Sigmoid colon (tissue), 3 donors: Measurements from ENCODE around the gene YEATS4.

Experiments used
- CTCF ChIP-seq, 4 experiments: fragments of 450-650 bp in 3 of 4; fragments of 200-600 bp in 1 of 4; IDR thresholded peaks; one replicate each; pipeline ENCODE4 v1.5.1; 2016 to 2019; ENCODE audit warnings: antibody characterized with exemption in 4 of 4, mild to moderate bottlenecking in 3 of 4, moderate library complexity in 2 of 4
- POLR2A ChIP-seq, 2 donors: fragments of 450-650 bp; IDR thresholded peaks; one replicate each; pipeline ENCODE4 v1.6.1; 2016; ENCODE audit warnings: antibody characterized with exemption in 2 of 2, mild to moderate bottlenecking in 2 of 2, moderate library complexity in 2 of 2

- TF ChIP-seq CTCF (IDR thresholded peaks at IDR 0.05) (no peak), POLR2A (IDR thresholded peaks at IDR 0.05) (no peak)
Measured at GRCh38 chr12:69431591-69432222, 72.2 kb downstream of the YEATS4 start.
